GM23338 (cell line): ENCODE data around the gene PDCD11.

Experiments
- CREB1 ChIP-seq: fragments of 250-450 bp; sonication (Bioruptor Pico); IDR thresholded peaks from 2 replicates; pipeline ENCODE4 v1.5.0; 2020; ENCODE audit warnings: low read depth, mild to moderate bottlenecking, moderate library complexity
- EZH2 ChIP-seq: fragments of 200-600 bp; sonication (generic); IDR thresholded peaks from one replicate; pipeline ENCODE4 v1.8.0; 2017; ENCODE audit warnings: antibody characterized with exemption, mild to moderate bottlenecking, low read depth; ENCODE audit not compliant: unreplicated experiment
- POLR2AphosphoS5 ChIP-seq: IDR thresholded peaks from 2 replicates; pipeline ENCODE4 v1.6.1; 2016; ENCODE audit warnings: antibody characterized with exemption, low read depth
- TF ChIP-seq, protein P1 (sequence below), 2 experiments: fragments of 200-600 bp in 1 of 2; sonication (generic) in 1 of 2; conservative IDR thresholded peaks; 2 replicates each; pipeline versions ENCODE4 v1.5.1 to v1.6.1; 2016 to 2017; ENCODE audit warnings: antibody characterized with exemption in 2 of 2, low read depth in 2 of 2, mild to moderate bottlenecking in 2 of 2, moderate library complexity in 1 of 2
- TF ChIP-seq, protein P2 (sequence below): IDR thresholded peaks from one replicate; pipeline ENCODE4 v1.6.1; 2018; ENCODE audit warnings: antibody characterized with exemption; ENCODE audit not compliant: unreplicated experiment

DNA sequence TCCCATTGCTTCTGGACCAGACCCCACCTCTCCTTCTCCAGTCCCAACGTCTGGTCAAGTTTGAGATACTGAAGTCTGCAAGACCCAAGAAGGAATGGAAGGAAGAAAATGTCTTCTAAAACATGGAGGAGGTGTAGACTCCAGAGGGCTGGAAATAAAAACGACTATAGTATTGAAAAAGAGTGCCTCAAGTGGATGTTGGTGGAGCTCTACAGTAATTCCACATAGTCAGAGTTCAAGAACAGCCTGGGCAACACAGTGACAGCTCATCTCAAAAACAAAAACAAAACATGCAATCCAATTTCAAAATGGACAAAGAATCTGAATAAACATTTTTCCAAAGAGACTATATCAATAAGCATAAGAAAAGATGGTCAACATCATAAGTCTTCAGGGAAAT is 43.1 kb upstream of the PDCD11 start:
- TF ChIP-seq, protein P1, sequence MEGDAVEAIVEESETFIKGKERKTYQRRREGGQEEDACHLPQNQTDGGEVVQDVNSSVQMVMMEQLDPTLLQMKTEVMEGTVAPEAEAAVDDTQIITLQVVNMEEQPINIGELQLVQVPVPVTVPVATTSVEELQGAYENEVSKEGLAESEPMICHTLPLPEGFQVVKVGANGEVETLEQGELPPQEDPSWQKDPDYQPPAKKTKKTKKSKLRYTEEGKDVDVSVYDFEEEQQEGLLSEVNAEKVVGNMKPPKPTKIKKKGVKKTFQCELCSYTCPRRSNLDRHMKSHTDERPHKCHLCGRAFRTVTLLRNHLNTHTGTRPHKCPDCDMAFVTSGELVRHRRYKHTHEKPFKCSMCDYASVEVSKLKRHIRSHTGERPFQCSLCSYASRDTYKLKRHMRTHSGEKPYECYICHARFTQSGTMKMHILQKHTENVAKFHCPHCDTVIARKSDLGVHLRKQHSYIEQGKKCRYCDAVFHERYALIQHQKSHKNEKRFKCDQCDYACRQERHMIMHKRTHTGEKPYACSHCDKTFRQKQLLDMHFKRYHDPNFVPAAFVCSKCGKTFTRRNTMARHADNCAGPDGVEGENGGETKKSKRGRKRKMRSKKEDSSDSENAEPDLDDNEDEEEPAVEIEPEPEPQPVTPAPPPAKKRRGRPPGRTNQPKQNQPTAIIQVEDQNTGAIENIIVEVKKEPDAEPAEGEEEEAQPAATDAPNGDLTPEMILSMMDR (conservative IDR thresholded peaks at IDR 0.05; ENCODE audit: low read depth in 2 of 2) = 0 out of 4 replicates have a peak, but pooled peaks have one; percentile 6 to 19
- TF ChIP-seq, protein P2, sequence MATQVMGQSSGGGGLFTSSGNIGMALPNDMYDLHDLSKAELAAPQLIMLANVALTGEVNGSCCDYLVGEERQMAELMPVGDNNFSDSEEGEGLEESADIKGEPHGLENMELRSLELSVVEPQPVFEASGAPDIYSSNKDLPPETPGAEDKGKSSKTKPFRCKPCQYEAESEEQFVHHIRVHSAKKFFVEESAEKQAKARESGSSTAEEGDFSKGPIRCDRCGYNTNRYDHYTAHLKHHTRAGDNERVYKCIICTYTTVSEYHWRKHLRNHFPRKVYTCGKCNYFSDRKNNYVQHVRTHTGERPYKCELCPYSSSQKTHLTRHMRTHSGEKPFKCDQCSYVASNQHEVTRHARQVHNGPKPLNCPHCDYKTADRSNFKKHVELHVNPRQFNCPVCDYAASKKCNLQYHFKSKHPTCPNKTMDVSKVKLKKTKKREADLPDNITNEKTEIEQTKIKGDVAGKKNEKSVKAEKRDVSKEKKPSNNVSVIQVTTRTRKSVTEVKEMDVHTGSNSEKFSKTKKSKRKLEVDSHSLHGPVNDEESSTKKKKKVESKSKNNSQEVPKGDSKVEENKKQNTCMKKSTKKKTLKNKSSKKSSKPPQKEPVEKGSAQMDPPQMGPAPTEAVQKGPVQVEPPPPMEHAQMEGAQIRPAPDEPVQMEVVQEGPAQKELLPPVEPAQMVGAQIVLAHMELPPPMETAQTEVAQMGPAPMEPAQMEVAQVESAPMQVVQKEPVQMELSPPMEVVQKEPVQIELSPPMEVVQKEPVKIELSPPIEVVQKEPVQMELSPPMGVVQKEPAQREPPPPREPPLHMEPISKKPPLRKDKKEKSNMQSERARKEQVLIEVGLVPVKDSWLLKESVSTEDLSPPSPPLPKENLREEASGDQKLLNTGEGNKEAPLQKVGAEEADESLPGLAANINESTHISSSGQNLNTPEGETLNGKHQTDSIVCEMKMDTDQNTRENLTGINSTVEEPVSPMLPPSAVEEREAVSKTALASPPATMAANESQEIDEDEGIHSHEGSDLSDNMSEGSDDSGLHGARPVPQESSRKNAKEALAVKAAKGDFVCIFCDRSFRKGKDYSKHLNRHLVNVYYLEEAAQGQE = no peak
- TF ChIP-seq EZH2 (no peak), POLR2AphosphoS5 (no peak), CREB1 (CRISPR knock-in tag) (no peak)
